Measurements from ENCODE around the gene SCG3.

Gene SCG3

GRCh38 chr15:51702710-51703109 is 21.4 kb downstream of the SCG3 start:
- H2AFZ ChIP-seq (ENCODE audit: low read length) = no peak overlapping the region
- H3K14ac ChIP-seq (ENCODE audit: low read length) = no peak overlapping the region
- H2BK12ac ChIP-seq (ENCODE audit: low read length) = no peak overlapping the region
- H3K9me3 ChIP-seq (replicated peaks in 1 of 2; ENCODE audit: control insufficient read depth in 2 of 2, insufficient read depth in 1 of 2, low read depth in 1 of 2, low read length in 2 of 2) = no peaks in the 10 kb centered on the region
- H2BK15ac ChIP-seq (ENCODE audit: low read length) = no peak overlapping the region
- no peak overlapping the region for H3K4me3 ChIP-seq (ENCODE audit: low read length in 2 of 2)
- no peak overlapping the region for H3K27ac ChIP-seq (replicated peaks; ENCODE audit: low read length)
- no peak overlapping the region for H3K9ac ChIP-seq (ENCODE audit: low read depth, low read length, poor library complexity)
- H2BK5ac ChIP-seq (ENCODE audit: low read length) = no peak overlapping the region
- H3K23ac ChIP-seq (ENCODE audit: low read depth, low read length, poor library complexity) = no peak overlapping the region
- H4K91ac ChIP-seq (ENCODE audit: low read depth, low read length, poor library complexity) = no peak overlapping the region
- no peaks in the 10 kb centered on the region for H3K4me1 ChIP-seq (ENCODE audit: control insufficient read depth in 2 of 2, insufficient read depth in 1 of 2, low read depth in 1 of 2, low read length in 2 of 2)
- H2BK120ac ChIP-seq (ENCODE audit: low read depth, low read length) = no peak overlapping the region
- no peaks in the 10 kb centered on the region for H3K27me3 ChIP-seq (ENCODE audit: control insufficient read depth in 3 of 3, insufficient read depth in 3 of 3, low read depth in 1 of 3, low read length in 3 of 3)
- no peaks in the 10 kb centered on the region for H3K36me3 ChIP-seq (replicated peaks in 1 of 2; ENCODE audit: control insufficient read depth in 2 of 2, insufficient read depth in 2 of 2, low read length in 2 of 2)
- no peak overlapping the region for H3K18ac ChIP-seq (ENCODE audit: low read length)
- no peaks in the 10 kb centered on the region for H3K79me1 ChIP-seq (ENCODE audit: low read depth, low read length)
- WGBS, 2 donors (ENCODE audit: extremely low coverage in 2 of 2, insufficient read length in 2 of 2, insufficient replicate concordance in 1 of 2) = no CpG with 5 or more reads among the region's 1 CpG
- H3K4ac ChIP-seq (ENCODE audit: low read length) = no peak overlapping the region
- no peak for DNase-seq (ENCODE audit: low spot score)
- H4K8ac ChIP-seq (ENCODE audit: low read depth, low read length) = no peak overlapping the region
- H3K4me2 ChIP-seq (ENCODE audit: insufficient read depth, low read length, poor library complexity, severe bottlenecking) = no peak overlapping the region
- no peak overlapping the region for H2AK5ac ChIP-seq (ENCODE audit: low read depth, low read length)

DNA sequence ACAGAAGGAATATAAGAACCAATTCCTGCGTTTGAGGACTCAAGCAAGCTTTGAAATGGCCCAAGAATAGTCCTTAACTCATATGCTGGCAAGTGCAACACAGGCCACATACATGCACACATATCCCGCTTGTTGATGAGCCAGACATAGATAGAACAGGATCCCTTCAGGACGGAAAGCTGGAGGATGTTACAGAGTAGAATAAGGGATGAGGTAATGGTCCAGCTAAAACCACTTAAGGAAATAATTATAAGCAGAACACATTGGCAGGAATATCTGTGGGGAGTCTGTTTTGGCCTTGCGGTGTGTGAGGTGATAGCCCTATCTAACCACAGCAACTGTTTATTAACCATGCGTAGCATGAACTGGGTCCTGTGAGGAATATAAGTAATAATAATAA is 25.0 kb downstream of the SCG3 start:
- Histone ChIP-seq H3K4me3 (ENCODE audit: low read length in 2 of 2) (no peak overlapping the region), H3K4me2 (ENCODE audit: insufficient read depth, low read length, poor library complexity, severe bottlenecking) (no peak overlapping the region), H2BK12ac (ENCODE audit: low read length) (no peak overlapping the region), H3K4me1 (ENCODE audit: control insufficient read depth in 2 of 2, insufficient read depth in 1 of 2, low read depth in 1 of 2, low read length in 2 of 2) (no peaks in the 10 kb centered on the region), H3K9ac (ENCODE audit: low read depth, low read length, poor library complexity) (no peak overlapping the region), H3K79me1 (ENCODE audit: low read depth, low read length) (no peaks in the 10 kb centered on the region), H2BK15ac (ENCODE audit: low read length) (no peak overlapping the region), H3K27ac (replicated peaks; ENCODE audit: low read length) (no peak overlapping the region), H3K4ac (ENCODE audit: low read length) (no peak overlapping the region), H3K23ac (ENCODE audit: low read depth, low read length, poor library complexity) (no peak overlapping the region), H3K36me3 (replicated peaks in 1 of 2; ENCODE audit: control insufficient read depth in 2 of 2, insufficient read depth in 2 of 2, low read length in 2 of 2) (no peaks in the 10 kb centered on the region), H4K8ac (ENCODE audit: low read depth, low read length) (no peak overlapping the region), H3K9me3 (replicated peaks in 1 of 2; ENCODE audit: control insufficient read depth in 2 of 2, insufficient read depth in 1 of 2, low read depth in 1 of 2, low read length in 2 of 2) (no peaks in the 10 kb centered on the region), H2BK5ac (ENCODE audit: low read length) (no peak overlapping the region), H3K14ac (ENCODE audit: low read length) (no peak overlapping the region), H4K91ac (ENCODE audit: low read depth, low read length, poor library complexity) (no peak overlapping the region), H3K18ac (ENCODE audit: low read length) (no peak overlapping the region), H2AK5ac (ENCODE audit: low read depth, low read length) (no peak overlapping the region), H2BK120ac (ENCODE audit: low read depth, low read length) (no peak overlapping the region), H2AFZ (ENCODE audit: low read length) (no peak overlapping the region), H3K27me3 (ENCODE audit: control insufficient read depth in 3 of 3, insufficient read depth in 3 of 3, low read depth in 1 of 3, low read length in 3 of 3) (no peaks in the 10 kb centered on the region)
- DNase-seq (ENCODE audit: low spot score) = no peak
- no CpG with 5 or more reads among the region's 5 CpGs for WGBS, 2 donors (ENCODE audit: extremely low coverage in 2 of 2, insufficient read length in 2 of 2, insufficient replicate concordance in 1 of 2)

- no peaks in the 10 kb centered on the region for H3K27me3 ChIP-seq (ENCODE audit: control insufficient read depth in 3 of 3, insufficient read depth in 3 of 3, low read depth in 1 of 3, low read length in 3 of 3)
- no peak overlapping the region for H3K4me3 ChIP-seq (ENCODE audit: low read length in 2 of 2)
- H2BK15ac ChIP-seq (ENCODE audit: low read length) = no peak overlapping the region
- no peak overlapping the region for H3K23ac ChIP-seq (ENCODE audit: low read depth, low read length, poor library complexity)
- H3K9me3 ChIP-seq (replicated peaks in 1 of 2; ENCODE audit: control insufficient read depth in 2 of 2, insufficient read depth in 1 of 2, low read depth in 1 of 2, low read length in 2 of 2) = no peaks in the 10 kb centered on the region
- H3K14ac ChIP-seq (ENCODE audit: low read length) = no peak overlapping the region
- H4K91ac ChIP-seq (ENCODE audit: low read depth, low read length, poor library complexity) = no peak overlapping the region
- no peaks in the 10 kb centered on the region for H3K36me3 ChIP-seq (replicated peaks in 1 of 2; ENCODE audit: control insufficient read depth in 2 of 2, insufficient read depth in 2 of 2, low read length in 2 of 2)
- H3K4ac ChIP-seq (ENCODE audit: low read length) = no peak overlapping the region
- H3K4me1 ChIP-seq (ENCODE audit: control insufficient read depth in 2 of 2, insufficient read depth in 1 of 2, low read depth in 1 of 2, low read length in 2 of 2) = no peaks in the 10 kb centered on the region
- no peak overlapping the region for H3K9ac ChIP-seq (ENCODE audit: low read depth, low read length, poor library complexity)
- no CpG with 5 or more reads among the region's 2 CpGs for WGBS, 2 donors (ENCODE audit: extremely low coverage in 2 of 2, insufficient read length in 2 of 2, insufficient replicate concordance in 1 of 2)
- no peak overlapping the region for H3K4me2 ChIP-seq (ENCODE audit: insufficient read depth, low read length, poor library complexity, severe bottlenecking)
- H3K18ac ChIP-seq (ENCODE audit: low read length) = no peak overlapping the region
- H2BK5ac ChIP-seq (ENCODE audit: low read length) = no peak overlapping the region
- H4K8ac ChIP-seq (ENCODE audit: low read depth, low read length) = no peak overlapping the region
- no peak overlapping the region for H2AK5ac ChIP-seq (ENCODE audit: low read depth, low read length)
- H3K79me1 ChIP-seq (ENCODE audit: low read depth, low read length) = no peaks in the 10 kb centered on the region
- H2BK12ac ChIP-seq (ENCODE audit: low read length) = no peak overlapping the region
- no peak overlapping the region for H2AFZ ChIP-seq (ENCODE audit: low read length)
- H2BK120ac ChIP-seq (ENCODE audit: low read depth, low read length) = no peak overlapping the region
- no peak for DNase-seq (ENCODE audit: low spot score)
- H3K27ac ChIP-seq (replicated peaks; ENCODE audit: low read length) = no peak overlapping the region
Measured at GRCh38 chr15:51706926-51707608, 25.8 kb downstream of the SCG3 start.

DNA sequence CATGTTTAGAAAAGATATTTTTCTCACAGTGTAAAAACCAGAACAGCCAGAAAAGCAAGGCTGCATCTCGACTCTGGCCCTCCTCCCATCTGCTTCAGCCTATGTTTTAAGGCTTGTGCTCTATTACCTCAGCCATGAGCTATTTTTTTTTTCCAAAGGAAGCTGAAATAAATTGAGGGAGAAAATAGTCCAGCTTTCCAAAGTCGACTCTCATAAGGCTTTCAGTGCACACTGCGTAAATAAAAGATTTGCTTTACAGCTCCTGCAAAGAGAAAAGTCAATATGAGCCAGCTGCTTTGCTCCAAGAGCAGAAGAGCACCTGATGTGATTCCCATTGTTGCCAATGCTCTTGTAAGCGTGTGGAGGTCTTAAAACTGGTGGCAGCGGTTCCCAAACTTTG is 26.7 kb downstream of the SCG3 start:
- no peak for DNase-seq (ENCODE audit: low spot score)
- no peak overlapping the region for H2BK15ac ChIP-seq (ENCODE audit: low read length)
- no peak overlapping the region for H3K18ac ChIP-seq (ENCODE audit: low read length)

More for the DNA sequence above, 26.7 kb downstream of the SCG3 start:
- H2BK5ac ChIP-seq (ENCODE audit: low read length) = no peak overlapping the region
- no peak overlapping the region for H3K4ac ChIP-seq (ENCODE audit: low read length)
- no peak overlapping the region for H2BK120ac ChIP-seq (ENCODE audit: low read depth, low read length)
- no peaks in the 10 kb centered on the region for H3K79me1 ChIP-seq (ENCODE audit: low read depth, low read length)
- H4K91ac ChIP-seq (ENCODE audit: low read depth, low read length, poor library complexity) = no peak overlapping the region
- no peak overlapping the region for H3K14ac ChIP-seq (ENCODE audit: low read length)
- H3K23ac ChIP-seq (ENCODE audit: low read depth, low read length, poor library complexity) = no peak overlapping the region
- WGBS, 2 donors (ENCODE audit: extremely low coverage in 2 of 2, insufficient read length in 2 of 2, insufficient replicate concordance in 1 of 2) = no CpG with 5 or more reads among the region's 5 CpGs
- H2AK5ac ChIP-seq (ENCODE audit: low read depth, low read length) = no peak overlapping the region
- H2AFZ ChIP-seq (ENCODE audit: low read length) = no peak overlapping the region
- H3K9ac ChIP-seq (ENCODE audit: low read depth, low read length, poor library complexity) = no peak overlapping the region
- no peak overlapping the region for H4K8ac ChIP-seq (ENCODE audit: low read depth, low read length)
- no peaks in the 10 kb centered on the region for H3K36me3 ChIP-seq (replicated peaks in 1 of 2; ENCODE audit: control insufficient read depth in 2 of 2, insufficient read depth in 2 of 2, low read length in 2 of 2)
- H3K9me3 ChIP-seq (replicated peaks in 1 of 2; ENCODE audit: control insufficient read depth in 2 of 2, insufficient read depth in 1 of 2, low read depth in 1 of 2, low read length in 2 of 2) = no peaks in the 10 kb centered on the region
- H3K27ac ChIP-seq (replicated peaks; ENCODE audit: low read length) = no peak overlapping the region
- no peak overlapping the region for H2BK12ac ChIP-seq (ENCODE audit: low read length)
- H3K27me3 ChIP-seq (ENCODE audit: control insufficient read depth in 3 of 3, insufficient read depth in 3 of 3, low read depth in 1 of 3, low read length in 3 of 3) = no peaks in the 10 kb centered on the region
- no peak overlapping the region for H3K4me2 ChIP-seq (ENCODE audit: insufficient read depth, low read length, poor library complexity, severe bottlenecking)
- no peak overlapping the region for H3K4me3 ChIP-seq (ENCODE audit: low read length in 2 of 2)
- H3K4me1 ChIP-seq (ENCODE audit: control insufficient read depth in 2 of 2, insufficient read depth in 1 of 2, low read depth in 1 of 2, low read length in 2 of 2) = no peaks in the 10 kb centered on the region
